Prostate gland (tissue), 2 donors: Measurements from ENCODE around the gene PHETA1. TPM values are rescaled to one million over a fixed set of nuclear protein-coding genes. Genes with fewer than 3 reads are reported as not detected.

Experiments used
- DNase-seq: peaks from one replicate; pipeline ENCODE4 v3.0.0-alpha.2; 2019; ENCODE audit warnings: low spot score
- H3K27ac ChIP-seq, 2 donors: fragments of 200-600 bp; sonication (generic); 2 replicates each; pipeline ENCODE4 v1.5.1; 2017 to 2019
- H3K27me3 ChIP-seq: fragments of 200-600 bp; sonication (generic); replicated peaks from 2 replicates; pipeline ENCODE4 v1.5.1; 2019; ENCODE audit not compliant: insufficient read depth
- H3K36me3 ChIP-seq, 2 donors: fragments of 200-600 bp; sonication (generic); 1 replicate in 1 of 2; 2 replicates in 1 of 2; pipeline versions ENCODE4 v1.5.1 to v1.8.1; 2017 to 2019
- H3K4me1 ChIP-seq: fragments of 200-600 bp; sonication (generic); replicated peaks from 2 replicates; pipeline ENCODE4 v1.5.1; 2019
- H3K4me3 ChIP-seq, 2 donors: fragments of 200-600 bp; sonication (generic); 2 replicates each; pipeline ENCODE4 v1.5.1; 2017 to 2019
- H3K9me3 ChIP-seq: fragments of 200-600 bp; sonication (generic); 2 replicates; pipeline ENCODE4 v1.5.1; 2017
- CTCF ChIP-seq, 4 experiments: fragments of 200-600 bp in 2 of 4; fragments of 450-650 bp in 2 of 4; sonication (generic) in 2 of 4; IDR thresholded peaks; 1 replicate in 3 of 4; 2 replicates in 1 of 4; pipeline ENCODE4 v1.5.1; 2016 to 2019; ENCODE audit warnings: antibody characterized with exemption in 4 of 4, mild to moderate bottlenecking in 2 of 4, moderate library complexity in 2 of 4
- POLR2A ChIP-seq: fragments of 450-650 bp; IDR thresholded peaks from one replicate; pipeline ENCODE4 v1.6.1; 2016; ENCODE audit warnings: antibody characterized with exemption, mild to moderate bottlenecking
- POLR2AphosphoS5 ChIP-seq: sonication (generic); formaldehyde crosslinking; IDR thresholded peaks from one replicate; pipeline ENCODE4 v1.6.1; 2017; ENCODE audit warnings: antibody characterized with exemption
- WGBS: methylation state at CpG from one replicate; pipeline ENCODE4 v1.1.5; 2018; 5-methylcytosine and 5-hydroxymethylcytosine counted together
- intact Hi-C: fragments of 100-400 bp; cut with DNase I; formaldehyde crosslinking; loops from one replicate; pipeline ENCODE4 v1.14.2; 2022
- total RNA-seq, 2 donors: library from RNA; depleted of rRNA; stranded (reverse); fragments of >200 nt; gene quantifications; one replicate each; pipeline ENCODE4 v1.1.0, GENCODE V29; 2016

The PHETA1 gene
- total RNA-seq, 2 donors from 2014 or later = 11.5 to 29.9 TPM

GRCh38 chr12:111360325-111360930 lies 8.5 kb downstream of the PHETA1 start:
- no peaks in the 10 kb centered on the region for H3K4me1 ChIP-seq
- no peaks in the 10 kb centered on the region for H3K36me3 ChIP-seq
- no peak overlapping the region for H3K4me3 ChIP-seq
- DNase-seq = no peak
- no peak for TF ChIP-seq POLR2AphosphoS5
- no peaks in the 10 kb centered on the region for H3K9me3 ChIP-seq
- H3K27ac ChIP-seq = no peak overlapping the region
- intact Hi-C loops = no loop called here
- no peaks in the 10 kb centered on the region for H3K27me3 ChIP-seq
- WGBS = 68% methylated on average over 9 of the region's 9 CpGs

DNA sequence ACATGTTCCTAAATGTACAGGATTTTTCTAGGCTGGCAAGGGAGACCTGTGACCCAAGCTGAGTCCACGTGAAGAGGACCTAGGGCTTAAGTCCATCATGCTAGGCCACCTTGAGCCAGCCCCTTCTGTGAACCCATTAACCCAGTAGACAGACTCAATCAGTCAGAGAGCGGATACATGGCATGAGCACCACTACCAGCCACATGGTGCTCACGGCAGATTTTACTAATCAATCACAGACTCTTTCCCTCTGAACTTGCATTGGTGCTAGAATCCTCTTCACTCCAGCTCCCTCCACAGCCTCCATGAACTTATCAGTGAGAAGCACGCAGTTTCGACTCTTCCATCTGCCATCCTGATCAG lies 9.0 kb downstream of the PHETA1 start:
- Histone ChIP-seq H3K9me3 (no peaks in the 10 kb centered on the region), H3K27me3 (no peaks in the 10 kb centered on the region), H3K4me1 (no peaks in the 10 kb centered on the region), H3K4me3 (no peak overlapping the region), H3K36me3 (no peaks in the 10 kb centered on the region), H3K27ac (no peak overlapping the region)
- 82% methylated on average over 5 of the region's 5 CpGs for WGBS
- intact Hi-C loops = no loop called here
- DNase-seq = no peak
- TF ChIP-seq POLR2AphosphoS5 (no peak), POLR2A (no peak), CTCF (IDR thresholded peaks at IDR 0.05) (no peak)

GRCh38 chr12:111359231-111359913 lies 9.5 kb downstream of the PHETA1 start:
- Histone ChIP-seq H3K4me3 (no peak overlapping the region), H3K4me1 (no peaks in the 10 kb centered on the region), H3K36me3 (no peaks in the 10 kb centered on the region), H3K27ac (no peak overlapping the region), H3K9me3 (no peaks in the 10 kb centered on the region), H3K27me3 (no peaks in the 10 kb centered on the region)
- intact Hi-C loops = no loop called here
- no peak for DNase-seq
- 60% methylated on average over 11 of the region's 11 CpGs for WGBS
- TF ChIP-seq CTCF (IDR thresholded peaks at IDR 0.05) (no peak), POLR2AphosphoS5 (no peak), POLR2A (no peak)

DNA sequence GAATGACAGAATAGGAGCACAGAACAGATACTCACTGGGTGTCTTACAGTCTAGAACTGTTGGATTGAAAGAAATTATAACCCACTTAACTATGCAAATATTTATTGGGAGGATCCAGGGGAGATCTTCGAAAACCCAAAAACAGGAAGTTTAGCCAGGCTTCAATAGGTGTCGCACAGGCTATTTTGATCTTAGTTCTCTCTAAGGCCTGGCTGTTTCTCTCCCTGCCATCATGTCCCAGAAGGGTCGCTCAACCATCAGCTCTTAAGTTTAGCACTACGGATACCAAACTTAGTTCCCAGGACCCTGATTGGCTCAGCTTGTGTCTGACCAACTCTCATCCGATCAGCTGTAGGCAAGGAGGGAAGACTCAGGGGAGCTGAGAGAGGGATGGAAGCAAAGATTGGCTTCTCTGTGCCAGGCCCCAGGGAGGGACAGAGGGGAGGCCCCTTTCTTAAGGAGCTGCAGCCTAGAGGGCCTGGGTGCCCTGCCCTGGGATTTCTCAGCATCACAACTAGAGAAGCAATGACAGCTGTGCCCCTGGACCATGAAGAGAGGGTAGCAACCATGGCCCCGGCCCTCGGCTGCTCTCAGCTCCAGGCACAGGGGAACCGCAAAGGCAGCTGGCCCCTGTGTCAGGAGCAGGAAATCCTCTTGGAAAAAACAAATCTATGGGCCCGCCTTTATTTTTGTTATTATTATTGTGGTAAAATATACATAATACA lies 13.5 kb downstream of the PHETA1 start:
- whole genome bisulfite sequencing = 86% methylated on average over 9 of the region's 9 CpGs
- H3K27me3 ChIP-seq = no peaks in the 10 kb centered on the region
- TF ChIP-seq POLR2AphosphoS5 = no peak
- no peak for TF ChIP-seq POLR2A
- TF ChIP-seq CTCF (IDR thresholded peaks at IDR 0.05) = no peak
- no peak overlapping the region for H3K4me3 ChIP-seq
- no peak for DNase-seq
- H3K36me3 ChIP-seq = no peaks in the 10 kb centered on the region
- H3K4me1 ChIP-seq = no peaks in the 10 kb centered on the region
- intact Hi-C loops = no loop called here
- no peak overlapping the region for H3K27ac ChIP-seq
- no peaks in the 10 kb centered on the region for H3K9me3 ChIP-seq

DNA sequence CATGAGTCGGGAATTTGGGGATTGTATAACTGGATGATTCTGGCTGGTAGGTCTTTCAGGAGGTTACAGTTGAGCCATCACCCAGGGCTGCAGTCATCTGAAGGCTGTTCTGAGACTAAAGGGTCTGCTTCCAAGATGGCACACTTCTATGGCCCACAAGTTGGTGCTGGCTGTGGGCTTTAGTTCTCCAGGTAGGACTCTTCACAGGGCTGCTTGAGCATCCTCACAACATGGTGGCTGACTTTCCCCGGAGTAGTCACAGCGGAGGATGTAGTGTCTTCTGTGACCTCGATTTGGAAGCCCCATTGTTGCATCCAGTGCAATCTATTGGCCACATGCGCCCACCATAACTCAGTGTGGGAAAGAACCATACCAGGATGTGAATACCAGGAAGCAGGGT lies 14.4 kb downstream of the PHETA1 start:
- Histone ChIP-seq H3K4me3 (no peak overlapping the region), H3K9me3 (no peaks in the 10 kb centered on the region), H3K27ac (no peak overlapping the region), H3K4me1 (no peaks in the 10 kb centered on the region), H3K36me3 (no peaks in the 10 kb centered on the region), H3K27me3 (no peaks in the 10 kb centered on the region)
- intact Hi-C loops = no loop called here
- WGBS = 96% methylated on average over 5 of the region's 5 CpGs
- DNase-seq = no peak
- TF ChIP-seq CTCF (IDR thresholded peaks at IDR 0.05) (no peak), POLR2AphosphoS5 (no peak), POLR2A (no peak)
